ENCODE measurements around the gene APLN. TPM values are rescaled to one million over a fixed set of nuclear protein-coding genes. Genes with fewer than 3 reads are reported as not detected.

The APLN gene
- total RNA-seq, 3 donors from 2014 or later (not counting 1 experiment from before 2014, with no cell fraction given), result 0.07 TPM; not detected in 2

- H3K27me3 ChIP-seq (ENCODE audit: control insufficient read depth, insufficient read depth, low read length), result no peaks in the 10 kb centered on the region
- H3K27ac ChIP-seq (ENCODE audit: low read length), result no peak overlapping the region
- Mint-ChIP-seq H3K27ac (no peak overlapping the region), H3K36me3 (no peaks in the 10 kb centered on the region), H3K4me3 (no peak overlapping the region), H3K27me3 (ENCODE audit: low read depth in 2 of 2) (no peaks in the 10 kb centered on the region), H3K4me1 (no peaks in the 10 kb centered on the region), H3K9me3 (no peaks in the 10 kb centered on the region)
- 91% methylated on average over 3 of the region's 5 CpGs for WGBS (ENCODE audit: insufficient coverage)
- DNase-seq (no peak), ATAC-seq (no peak)
- no peak overlapping the region for H3K4me3 ChIP-seq (ENCODE audit: low read length)
- no peaks in the 10 kb centered on the region for H3K9me3 ChIP-seq (ENCODE audit: control insufficient read depth, insufficient read depth, low read length)
- intact Hi-C loops (cut with micrococcal nuclease), result no loop called here
- H3K4me1 ChIP-seq (ENCODE audit: control insufficient read depth, insufficient read depth, low read length), result no peaks in the 10 kb centered on the region
- no peaks in the 10 kb centered on the region for H3K36me3 ChIP-seq (ENCODE audit: control insufficient read depth, insufficient read depth, low read length)
- no peak for TF ChIP-seq CTCF (IDR thresholded peaks at IDR 0.05)
Measured at GRCh38 chrX:129614481-129615255, 40.1 kb downstream of the APLN start.

- no peaks in the 10 kb centered on the region for H3K36me3 ChIP-seq (ENCODE audit: control insufficient read depth, insufficient read depth, low read length)
- Mint-ChIP-seq H3K4me1 (no peaks in the 10 kb centered on the region), H3K27me3 (ENCODE audit: low read depth in 2 of 2) (peaks cover 0 to 7% of the 10 kb centered on the region in 2 donors), H3K27ac (no peak overlapping the region), H3K36me3 (no peaks in the 10 kb centered on the region), H3K9me3 (no peaks in the 10 kb centered on the region), H3K4me3 (no peak overlapping the region)
- ATAC-seq, result peak in 2 of 3 donors; percentile 15 to 52
- no peak overlapping the region for H3K27ac ChIP-seq (ENCODE audit: low read length)
- H3K9me3 ChIP-seq (ENCODE audit: control insufficient read depth, insufficient read depth, low read length), result no peaks in the 10 kb centered on the region
- H3K4me1 ChIP-seq (ENCODE audit: control insufficient read depth, insufficient read depth, low read length), result no peaks in the 10 kb centered on the region
- no peak for TF ChIP-seq CTCF (IDR thresholded peaks at IDR 0.05)
- H3K4me3 ChIP-seq (ENCODE audit: low read length), result no peak overlapping the region
- H3K27me3 ChIP-seq (ENCODE audit: control insufficient read depth, insufficient read depth, low read length), result no peaks in the 10 kb centered on the region
- intact Hi-C loops (cut with micrococcal nuclease), result no loop called here
- DNase-seq, result peak in 1 of 2 donors; percentile 55
Measured at GRCh38 chrX:129613596-129613995, 41.2 kb downstream of the APLN start.

- Mint-ChIP-seq H3K4me3 (no peak overlapping the region), H3K27me3 (ENCODE audit: low read depth in 2 of 2) (peaks cover 0 to 11% of the 10 kb centered on the region in 2 donors), H3K9me3 (no peaks in the 10 kb centered on the region), H3K27ac (no peak overlapping the region), H3K4me1 (no peaks in the 10 kb centered on the region), H3K36me3 (no peaks in the 10 kb centered on the region)
- Histone ChIP-seq H3K36me3 (ENCODE audit: control insufficient read depth, insufficient read depth, low read length) (no peaks in the 10 kb centered on the region), H3K4me1 (ENCODE audit: control insufficient read depth, insufficient read depth, low read length) (no peaks in the 10 kb centered on the region), H3K27ac (ENCODE audit: low read length) (no peak overlapping the region), H3K9me3 (ENCODE audit: control insufficient read depth, insufficient read depth, low read length) (no peaks in the 10 kb centered on the region), H3K27me3 (ENCODE audit: control insufficient read depth, insufficient read depth, low read length) (no peaks in the 10 kb centered on the region), H3K4me3 (ENCODE audit: low read length) (no peak overlapping the region)
- ATAC-seq, result no peak
- WGBS (ENCODE audit: insufficient coverage), result 95% methylated on average over 2 of the region's 2 CpGs
- DNase-seq, result no peak
- intact Hi-C loops (cut with micrococcal nuclease), result no loop called here
- no peak for TF ChIP-seq CTCF (IDR thresholded peaks at IDR 0.05)
Measured at GRCh38 chrX:129612396-129612795, 42.4 kb downstream of the APLN start.

GRCh38 chrX:129609395-129609794 lies 45.4 kb downstream of the APLN start:
- TF ChIP-seq CTCF (IDR thresholded peaks at IDR 0.05), result no peak
- Mint-ChIP-seq H3K27me3 (ENCODE audit: low read depth in 2 of 2) (peaks cover 0 to 11% of the 10 kb centered on the region in 2 donors), H3K4me3 (no peak overlapping the region), H3K27ac (no peak overlapping the region), H3K9me3 (no peaks in the 10 kb centered on the region), H3K36me3 (no peaks in the 10 kb centered on the region), H3K4me1 (peaks cover 0 to 8% of the 10 kb centered on the region in 2 donors)
- intact Hi-C loops (cut with micrococcal nuclease), result loop anchor here (5.0 to 10.0 kb wide), 4 partner anchors 118 to 585 kb away; no protein-coding TSS in a partner anchor
- ATAC-seq (no peak), DNase-seq (no peak)
- no peaks in the 10 kb centered on the region for H3K9me3 ChIP-seq (ENCODE audit: control insufficient read depth, insufficient read depth, low read length)
- no peak overlapping the region for H3K4me3 ChIP-seq (ENCODE audit: low read length)
- H3K27ac ChIP-seq (ENCODE audit: low read length), result no peak overlapping the region
- no peaks in the 10 kb centered on the region for H3K27me3 ChIP-seq (ENCODE audit: control insufficient read depth, insufficient read depth, low read length)
- 100% methylated on average over 1 of the region's 1 CpG for WGBS (ENCODE audit: insufficient coverage)
- peaks cover 13% of the 10 kb centered on the region for H3K4me1 ChIP-seq (ENCODE audit: control insufficient read depth, insufficient read depth, low read length)
- no peaks in the 10 kb centered on the region for H3K36me3 ChIP-seq (ENCODE audit: control insufficient read depth, insufficient read depth, low read length)

All from natural killer cell (primary cell).